ENCODE data around the gene RUSC1.

DNA sequence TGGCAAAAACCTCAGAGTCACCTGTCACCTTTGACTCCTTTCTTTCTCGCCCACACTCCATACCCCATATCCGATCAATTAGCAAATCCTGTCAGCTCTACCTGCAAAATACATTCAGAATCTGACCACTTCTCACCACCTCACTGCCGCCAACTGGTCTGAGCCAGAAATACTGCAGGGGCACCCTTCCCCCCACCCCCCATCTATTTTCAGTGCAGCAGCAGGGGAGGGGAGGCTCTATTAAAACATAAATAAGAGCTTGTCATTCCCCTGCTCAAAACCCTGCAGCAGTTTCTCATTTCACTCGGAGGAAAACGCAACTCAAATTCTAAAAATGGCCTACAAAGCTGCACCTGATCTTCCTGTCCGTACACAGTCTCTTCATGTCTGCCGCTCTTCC lies 23.3 kb upstream of the RUSC1 start:
- TF ChIP-seq TCF12 (IDR thresholded peaks at IDR 0.05) = no peak
- TF ChIP-seq RFX5 (IDR thresholded peaks at IDR 0.05; ENCODE audit: low read length) = no peak

All from SK-N-SH (cell line).